ENCODE data around the gene BTBD7.
"Not testable (repeated sequence)": the region's sequence is repeated elsewhere in the genome, so short reads cannot be mapped to it uniquely, and the experiment has no call there.

BTBD7 gene

GRCh38 chr14:93263416-93263815 lies 69.4 kb downstream of the BTBD7 start:
- DNase-seq (ENCODE audit: low read depth in 1 of 2, low spot score in 1 of 2) = no peak

GRCh38 chr14:93262446-93262845 lies 70.4 kb downstream of the BTBD7 start:
- DNase-seq (ENCODE audit: low read depth in 1 of 2, low spot score in 1 of 2) = no peak

GRCh38 chr14:93249128-93249831 lies 83.6 kb downstream of the BTBD7 start:
- no peak for DNase-seq (ENCODE audit: low read depth in 1 of 2, low spot score in 1 of 2)

- DNase-seq (ENCODE audit: low read depth in 1 of 2, low spot score in 1 of 2) = no peak
Measured at GRCh38 chr14:93246534-93246933, 86.3 kb downstream of the BTBD7 start.

GRCh38 chr14:93245764-93246420 lies 86.9 kb downstream of the BTBD7 start:
- DNase-seq (ENCODE audit: low read depth in 1 of 2, low spot score in 1 of 2) = no peak

GRCh38 chr14:93240678-93241000 lies 92.2 kb downstream of the BTBD7 start:
- DNase-seq (ENCODE audit: low read depth in 1 of 2, low spot score in 1 of 2) = no peak

- DNase-seq (ENCODE audit: low read depth in 1 of 2, low spot score in 1 of 2) = no peak
Measured at GRCh38 chr14:93239869-93240677, 92.8 kb downstream of the BTBD7 start.

- no peak for DNase-seq (ENCODE audit: low read depth in 1 of 2, low spot score in 1 of 2)
Measured at GRCh38 chr14:93234798-93235197, 98.0 kb downstream of the BTBD7 start.

GRCh38 chr14:93233078-93233477 lies 99.8 kb downstream of the BTBD7 start:
- DNase-seq (ENCODE audit: low read depth in 1 of 2, low spot score in 1 of 2) = not testable (repeated sequence)

GRCh38 chr14:93232159-93232558 lies 100.7 kb downstream of the BTBD7 start:
- DNase-seq (ENCODE audit: low read depth in 1 of 2, low spot score in 1 of 2) = no peak

- DNase-seq (ENCODE audit: low read depth in 1 of 2, low spot score in 1 of 2) = no peak
Measured at GRCh38 chr14:93231129-93231979, 101.5 kb downstream of the BTBD7 start.

- DNase-seq (ENCODE audit: low read depth in 1 of 2, low spot score in 1 of 2) = no peak
Measured at GRCh38 chr14:93230539-93230938, 102.3 kb downstream of the BTBD7 start.

- DNase-seq (ENCODE audit: low read depth in 1 of 2, low spot score in 1 of 2) = no peak
Measured at GRCh38 chr14:93228550-93228949, 104.3 kb downstream of the BTBD7 start.

- DNase-seq (ENCODE audit: low read depth in 1 of 2, low spot score in 1 of 2) = no peak
Measured at GRCh38 chr14:93223565-93223964, 109.3 kb downstream of the BTBD7 start.

- DNase-seq (ENCODE audit: low read depth in 1 of 2, low spot score in 1 of 2) = no peak
Measured at GRCh38 chr14:93220509-93220908, 112.3 kb downstream of the BTBD7 start.

- no peak for DNase-seq (ENCODE audit: low read depth in 1 of 2, low spot score in 1 of 2)
Measured at GRCh38 chr14:93219103-93219726, 113.6 kb downstream of the BTBD7 start.

- no peak for DNase-seq (ENCODE audit: low read depth in 1 of 2, low spot score in 1 of 2)
Measured at GRCh38 chr14:93214598-93214997, 118.2 kb downstream of the BTBD7 start.

- no peak for DNase-seq (ENCODE audit: low read depth in 1 of 2, low spot score in 1 of 2)
Measured at GRCh38 chr14:93212432-93212831, 120.4 kb downstream of the BTBD7 start.

GRCh38 chr14:93207468-93208308 lies 125.1 kb downstream of the BTBD7 start:
- DNase-seq (ENCODE audit: low read depth in 1 of 2, low spot score in 1 of 2) = no peak

All from activated T-helper 1 cell treated with anti-CD3 and anti-CD28 coated beads, Interleukin-2, amount 50 U/mL, for 16 hours (primary cell).